HG03354 (cell line): ENCODE data around the gene DUSP9.

ENCODE experiments used
- ATAC-seq: cut with Tn5 transposase; IDR thresholded peaks from one replicate; pipeline ENCODE4 v1.9.1; 2021; ENCODE audit warnings: mild to moderate bottlenecking; ENCODE audit not compliant: unreplicated experiment, poor library complexity, severe bottlenecking

DUSP9 gene

GRCh38 chrX:153645921-153646488 is 998 bp upstream of the DUSP9 start:
- ATAC-seq = no peak

- ATAC-seq = no peak
These were observed 706 bp downstream of the DUSP9 start for GRCh38 chrX:153647461-153648357.

- ATAC-seq = no peak
These were observed 1.6 kb downstream of the DUSP9 start for GRCh38 chrX:153648358-153649177.

GRCh38 chrX:153649178-153649914 is 2.3 kb downstream of the DUSP9 start:
- ATAC-seq = no peak

- no peak for ATAC-seq
These were observed 3.1 kb downstream of the DUSP9 start for GRCh38 chrX:153649915-153650782.

- ATAC-seq = no peak
These were observed 4.0 kb downstream of the DUSP9 start for GRCh38 chrX:153650959-153651358.

- peak; percentile 52 for ATAC-seq
These were observed 4.6 kb downstream of the DUSP9 start for GRCh38 chrX:153651540-153652079.

- no peak for ATAC-seq
These were observed 6.6 kb downstream of the DUSP9 start for GRCh38 chrX:153653556-153653955.

- ATAC-seq = no peak
These were observed 10.2 kb downstream of the DUSP9 start for GRCh38 chrX:153657161-153657560.

- no peak for ATAC-seq
These were observed 12.3 kb downstream of the DUSP9 start for GRCh38 chrX:153659268-153659667.

GRCh38 chrX:153662266-153662665 is 15.3 kb downstream of the DUSP9 start:
- no peak for ATAC-seq

- ATAC-seq = no peak
These were observed 18.8 kb downstream of the DUSP9 start for GRCh38 chrX:153665726-153666306.

GRCh38 chrX:153667281-153667955 is 20.4 kb downstream of the DUSP9 start:
- no peak for ATAC-seq

- ATAC-seq = no peak
These were observed 21.0 kb downstream of the DUSP9 start for GRCh38 chrX:153667956-153668396.

- no peak for ATAC-seq
These were observed 21.6 kb downstream of the DUSP9 start for GRCh38 chrX:153668423-153669173.

GRCh38 chrX:153669174-153669890 is 22.3 kb downstream of the DUSP9 start:
- no peak for ATAC-seq
